ENCODE measurements around the gene NFKBIL1.

GRCh38 chr6:31498748-31499147 lies 48.7 kb upstream of the NFKBIL1 start:
- TF ChIP-seq CTCF (conservative IDR thresholded peaks at IDR 0.05; ENCODE audit: low read depth, low read length) (no peak), RAD21 (IDR thresholded peaks at IDR 0.05; ENCODE audit: low read length) (no peak), POLR2A (IDR thresholded peaks at IDR 0.05; ENCODE audit: low read depth, low read length) (no peak)

All from IMR-90 (cell line).